Lower leg skin (tissue), 4 donors: ENCODE data around the gene RAPGEF4. TPM values are rescaled to one million over a fixed set of nuclear protein-coding genes. Genes with fewer than 3 reads are reported as not detected.

Experiments used
- DNase-seq, 2 donors: peaks; one replicate each; pipeline ENCODE4 v3.0.0-alpha.2; 2019; ENCODE audit warnings: low spot score in 2 of 2
- H3K4me3 ChIP-seq: fragments of 200-600 bp; sonication (generic); 2 replicates; pipeline ENCODE4 v1.5.1; 2017; ENCODE audit warnings: mild to moderate bottlenecking, low read depth; ENCODE audit not compliant: poor library complexity, severe bottlenecking
- CTCF ChIP-seq, 3 donors: fragments of 450-650 bp; IDR thresholded peaks; one replicate each; pipeline ENCODE4 v1.5.1; 2016; ENCODE audit warnings: antibody characterized with exemption in 3 of 3, mild to moderate bottlenecking in 3 of 3, moderate library complexity in 2 of 3
- POLR2A ChIP-seq, 2 donors: fragments of 450-650 bp; IDR thresholded peaks; one replicate each; pipeline ENCODE4 v1.6.1; 2016 to 2017; ENCODE audit warnings: antibody characterized with exemption in 2 of 2, mild to moderate bottlenecking in 1 of 2, moderate library complexity in 1 of 2
- whole genome bisulfite sequencing, 2 donors: methylation state at CpG; one replicate each; pipeline ENCODE4 v1.1.5; 2018; 5-methylcytosine and 5-hydroxymethylcytosine counted together
- intact Hi-C: fragments of 100-400 bp; cut with DNase I; formaldehyde crosslinking; loops from one replicate; pipeline ENCODE4 v1.15.0; 2023; ENCODE audit warnings: low total_unique reads
- total RNA-seq, 4 donors: library from RNA; depleted of rRNA; stranded (reverse); fragments of >200 nt; gene quantifications; one replicate each; pipeline ENCODE4 v1.1.0, GENCODE V29; 2016

RAPGEF4 gene
- total RNA-seq, 4 donors from 2014 or later = 15.5 to 25.8 (median 25.0) TPM

DNA sequence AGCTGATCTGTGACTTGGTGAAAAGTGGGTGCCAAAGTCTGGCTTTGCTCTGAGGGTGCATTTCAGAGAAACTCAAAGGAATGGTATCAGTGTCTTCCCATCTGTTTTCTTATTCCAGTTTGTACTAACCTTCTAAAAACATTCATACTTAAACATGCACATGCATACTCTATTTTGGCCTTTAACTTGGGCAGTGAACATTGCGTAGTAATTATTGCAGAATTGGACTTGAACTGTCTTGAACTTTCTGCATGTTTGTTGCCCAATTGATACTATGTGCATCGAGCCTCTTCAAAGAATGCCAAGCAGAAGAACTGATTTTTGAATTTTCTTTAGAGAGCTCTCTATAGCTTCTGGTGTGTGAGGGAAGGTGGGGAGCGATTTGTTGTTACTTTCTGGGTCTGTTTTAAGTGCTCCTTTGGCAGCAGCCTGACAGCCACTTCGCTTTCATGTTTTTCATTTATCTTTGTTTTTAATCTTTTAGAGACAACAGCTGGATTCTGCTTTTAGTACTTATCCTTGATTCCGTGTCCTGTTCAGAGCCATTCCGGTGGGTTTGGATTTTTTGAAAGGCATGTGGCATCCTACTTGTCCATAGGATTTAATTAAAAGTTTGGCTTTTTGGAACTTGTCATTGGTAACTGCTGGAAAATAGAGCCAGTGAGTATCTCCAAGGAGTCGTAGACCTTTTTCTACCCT lies 159.2 kb downstream of the RAPGEF4 start:
- no peak for DNase-seq
- intact Hi-C loops = no loop called here
- H3K4me3 ChIP-seq = no peak overlapping the region
- WGBS, 2 donors = 83 to 85% methylated on average over 7 of the region's 7 CpGs
- TF ChIP-seq CTCF (IDR thresholded peaks at IDR 0.05) (no peak), POLR2A (IDR thresholded peaks at IDR 0.05) (no peak)

GRCh38 chr2:172896661-172897081 lies 161.0 kb downstream of the RAPGEF4 start:
- H3K4me3 ChIP-seq = no peak overlapping the region
- 93 to 97% methylated on average over 4 of the region's 4 CpGs for WGBS, 2 donors
- intact Hi-C loops = no loop called here
- DNase-seq = no peak
- no peak for TF ChIP-seq POLR2A (IDR thresholded peaks at IDR 0.05)
- TF ChIP-seq CTCF (IDR thresholded peaks at IDR 0.05) = no peak

DNA sequence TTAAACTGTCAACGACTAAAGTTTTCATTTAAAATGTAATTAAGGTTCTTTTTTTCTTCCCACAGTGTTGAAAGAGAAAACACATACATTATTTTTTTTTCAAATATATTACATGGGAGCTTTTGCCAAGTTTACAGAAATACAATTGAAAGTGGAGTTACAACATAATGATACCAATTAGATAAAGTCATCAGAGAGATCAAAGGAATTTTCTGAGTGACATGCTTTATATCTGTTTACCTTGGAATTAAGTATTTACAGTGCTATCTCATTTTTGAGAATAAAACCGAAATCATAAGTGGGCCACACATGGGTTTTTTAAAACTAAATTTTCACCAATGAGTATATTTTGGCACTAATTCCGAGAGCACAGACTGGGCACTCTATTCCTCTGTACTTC lies 165.2 kb downstream of the RAPGEF4 start:
- TF ChIP-seq CTCF (IDR thresholded peaks at IDR 0.05) (no peak), POLR2A (IDR thresholded peaks at IDR 0.05) (no peak)
- no peak for DNase-seq
- WGBS, 2 donors = 69 to 77% methylated on average over 3 of the region's 3 CpGs
- H3K4me3 ChIP-seq = no peak overlapping the region
- intact Hi-C loops = no loop called here

- no peak for DNase-seq
- 85 to 86% methylated on average over 4 of the region's 4 CpGs for WGBS, 2 donors
- no peak for TF ChIP-seq CTCF (IDR thresholded peaks at IDR 0.05)
- TF ChIP-seq POLR2A (IDR thresholded peaks at IDR 0.05) = no peak
- intact Hi-C loops = no loop called here
- H3K4me3 ChIP-seq = no peak overlapping the region
Measured at GRCh38 chr2:172901913-172902312, 166.3 kb downstream of the RAPGEF4 start.

DNA sequence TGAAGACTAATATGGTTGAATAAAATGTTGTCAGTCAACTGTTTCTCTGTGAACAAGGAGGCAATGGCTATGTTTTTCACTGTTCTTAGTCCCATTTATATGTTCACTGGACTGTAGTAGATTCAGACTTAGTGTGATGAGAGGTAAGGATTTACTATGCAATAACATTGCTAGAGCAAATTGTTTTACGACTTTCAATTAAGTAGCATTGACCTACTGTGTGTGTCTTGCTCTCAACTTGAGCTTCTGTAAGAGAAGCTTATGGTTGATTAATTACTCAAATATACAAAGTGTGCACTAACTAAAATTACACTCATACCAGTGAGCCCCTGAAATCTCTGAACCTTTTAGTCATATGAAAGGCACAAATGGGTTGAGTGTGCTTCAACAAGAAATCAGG lies 168.6 kb downstream of the RAPGEF4 start:
- 93 to 100% methylated on average over 1 of the region's 1 CpG for WGBS, 2 donors
- TF ChIP-seq POLR2A (IDR thresholded peaks at IDR 0.05) (no peak), CTCF (IDR thresholded peaks at IDR 0.05) (no peak)
- DNase-seq = no peak
- no peak overlapping the region for H3K4me3 ChIP-seq
- intact Hi-C loops = no loop called here
